Raji (cell line): ENCODE results near the gene PRR33.

ENCODE experiments used
- POLR2A ChIP-seq: IDR thresholded peaks from 2 replicates; pipeline ENCODE4 v1.6.1; 2011; ENCODE audit warnings: low read depth, low read length, control low read depth; ENCODE audit not compliant: insufficient read depth

Gene PRR33

DNA sequence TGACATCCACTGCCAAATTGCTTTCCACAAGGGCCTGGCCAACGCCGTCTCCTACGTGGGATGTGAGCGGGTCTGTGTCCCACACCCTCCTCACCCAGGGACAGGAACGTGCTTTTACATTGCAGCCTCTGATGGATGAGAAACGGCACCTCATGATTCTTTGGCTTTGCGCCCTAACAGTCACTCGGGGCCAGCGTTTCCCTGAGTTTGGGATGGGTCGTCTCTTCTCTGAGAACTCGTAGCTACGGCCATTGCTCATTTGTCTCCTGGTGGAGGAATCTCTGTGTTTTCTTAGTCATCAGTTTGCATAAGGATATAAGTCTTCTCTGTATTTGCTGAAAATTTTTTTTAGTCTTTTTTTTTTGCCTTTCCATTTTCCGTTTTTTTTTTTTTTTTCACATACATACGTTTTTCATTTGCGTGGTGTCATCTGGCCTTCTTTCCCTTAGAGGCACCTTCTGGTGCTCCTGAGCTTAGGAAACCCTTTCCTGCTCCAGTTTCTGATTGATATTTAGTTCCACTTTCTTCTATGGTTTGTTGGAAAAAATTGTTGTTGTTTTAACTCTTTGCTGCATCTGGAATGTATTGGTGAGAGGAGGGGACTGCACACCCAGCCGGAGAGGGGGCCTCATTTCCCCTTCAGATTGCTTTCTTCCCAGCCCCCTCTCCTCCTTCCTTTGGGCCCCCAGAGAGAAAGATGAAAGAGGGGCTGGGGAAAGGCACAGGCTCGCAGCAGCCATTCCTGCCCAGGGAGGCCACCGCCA lies 39.8 kb upstream of the PRR33 start:
- TF ChIP-seq POLR2A = no peak

GRCh38 chr11:1930462-1930830 lies 38.8 kb upstream of the PRR33 start:
- no peak for TF ChIP-seq POLR2A

DNA sequence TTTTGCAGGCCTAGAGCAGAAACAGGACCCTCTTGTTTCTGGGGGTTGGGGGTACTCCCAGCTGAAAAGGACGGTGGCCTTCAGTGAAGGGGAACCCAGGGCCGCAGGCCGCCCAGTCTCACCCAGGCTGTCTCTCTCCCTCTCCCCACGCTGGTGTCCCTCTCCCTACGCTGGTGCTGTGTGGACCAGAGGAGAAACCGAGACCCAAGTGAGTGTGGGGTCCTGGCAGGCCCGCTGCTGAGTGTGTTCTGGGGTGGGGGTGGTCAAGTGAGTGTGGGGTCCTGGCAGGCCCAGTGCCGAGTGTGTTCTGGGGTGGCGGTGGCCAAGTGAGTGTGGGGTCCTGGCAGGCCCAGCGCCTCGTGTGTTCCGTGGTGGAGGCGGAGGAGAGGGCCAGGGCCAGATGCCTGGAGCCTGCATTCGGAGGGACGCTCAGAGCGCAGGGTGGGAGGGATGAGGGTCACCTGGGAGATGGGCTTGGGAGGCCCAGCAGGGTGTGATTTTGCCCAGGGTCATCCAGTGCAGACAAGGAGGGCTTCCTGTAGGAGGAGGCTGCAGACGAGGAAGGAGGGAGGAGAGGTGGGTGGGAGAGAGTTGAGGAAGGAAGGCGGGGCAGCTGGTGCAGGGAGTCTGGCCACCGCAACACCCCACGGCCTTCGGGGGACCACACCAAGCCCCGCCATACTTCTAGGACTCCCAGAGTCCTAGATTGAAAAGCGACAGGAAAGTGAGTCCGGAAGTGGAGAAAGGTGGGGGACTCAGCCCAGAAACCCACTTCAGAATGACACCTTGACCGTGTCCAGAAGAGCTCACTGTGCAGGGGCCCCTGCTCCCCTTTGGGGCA lies 38.1 kb upstream of the PRR33 start:
- TF ChIP-seq POLR2A = no peak

DNA sequence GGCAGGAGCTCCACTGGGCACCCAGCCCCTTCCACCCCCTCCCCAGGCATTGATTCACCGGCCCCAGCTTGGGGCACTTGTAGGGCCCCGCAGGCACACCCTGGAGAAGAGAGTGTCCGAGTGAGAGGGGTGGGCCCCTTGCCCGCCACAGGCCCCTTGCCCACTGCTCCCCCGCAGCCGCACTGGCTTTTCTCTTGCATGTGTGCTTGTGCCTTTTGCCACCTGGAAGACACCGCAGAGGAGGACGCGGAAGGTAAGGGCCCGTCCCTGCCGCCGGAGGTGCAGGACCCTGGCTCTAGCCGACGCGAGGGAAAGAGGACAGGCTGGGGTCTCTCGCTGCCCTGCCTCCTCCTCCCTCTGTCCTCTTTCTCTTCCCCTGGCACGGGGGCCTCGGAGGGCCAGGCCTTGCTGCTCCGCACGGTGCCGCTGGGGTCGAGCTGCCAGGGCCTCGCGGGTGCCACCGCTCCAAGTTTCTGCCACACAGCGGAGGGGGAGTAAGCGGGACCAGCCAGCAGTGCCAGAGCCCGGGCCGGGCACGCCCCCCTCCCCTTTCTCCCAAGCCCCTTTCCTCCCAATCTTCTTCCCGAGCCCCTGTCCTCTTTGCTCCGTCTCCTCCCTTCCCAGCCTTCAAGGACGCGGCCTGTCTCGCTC lies 37.3 kb upstream of the PRR33 start:
- no peak for TF ChIP-seq POLR2A

GRCh38 chr11:1928470-1928890 lies 36.8 kb upstream of the PRR33 start:
- no peak for TF ChIP-seq POLR2A

DNA sequence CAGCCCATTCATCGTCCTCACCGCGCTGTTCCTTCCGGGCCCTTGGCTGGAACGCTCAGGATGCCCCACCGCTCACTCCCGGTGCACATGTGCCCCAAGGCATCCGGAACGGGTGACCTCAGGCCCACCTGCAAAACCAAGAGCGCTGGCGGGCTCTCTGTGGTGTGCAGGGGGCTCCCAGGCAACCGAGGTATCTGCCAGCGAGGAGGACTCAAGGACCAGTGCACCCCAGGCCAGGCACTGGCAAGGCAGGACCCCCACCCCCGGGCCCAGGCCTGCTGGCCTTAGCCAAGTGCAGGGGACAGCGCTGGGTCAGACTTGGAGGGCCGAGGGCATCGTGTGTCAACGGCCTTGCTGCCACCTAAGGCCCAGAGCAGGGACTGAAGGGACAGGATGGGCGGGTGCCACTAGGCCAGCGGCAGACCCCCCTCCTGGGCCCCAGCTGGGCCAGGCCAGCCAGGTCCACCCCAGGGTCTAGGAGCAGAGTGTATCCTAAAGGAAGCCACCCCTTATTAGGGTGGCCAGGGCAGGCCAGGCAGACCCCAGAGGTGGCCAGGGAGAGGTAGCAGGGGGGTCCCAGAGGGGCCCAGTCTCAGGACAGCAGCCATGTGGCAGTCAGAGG lies 36.3 kb upstream of the PRR33 start:
- TF ChIP-seq POLR2A = no peak

- TF ChIP-seq POLR2A = no peak
Measured at GRCh38 chr11:1927026-1927847, 35.5 kb upstream of the PRR33 start.

GRCh38 chr11:1926156-1927025 lies 34.7 kb upstream of the PRR33 start:
- no peak for TF ChIP-seq POLR2A

- TF ChIP-seq POLR2A = no peak
Measured at GRCh38 chr11:1925373-1926155, 33.9 kb upstream of the PRR33 start.

DNA sequence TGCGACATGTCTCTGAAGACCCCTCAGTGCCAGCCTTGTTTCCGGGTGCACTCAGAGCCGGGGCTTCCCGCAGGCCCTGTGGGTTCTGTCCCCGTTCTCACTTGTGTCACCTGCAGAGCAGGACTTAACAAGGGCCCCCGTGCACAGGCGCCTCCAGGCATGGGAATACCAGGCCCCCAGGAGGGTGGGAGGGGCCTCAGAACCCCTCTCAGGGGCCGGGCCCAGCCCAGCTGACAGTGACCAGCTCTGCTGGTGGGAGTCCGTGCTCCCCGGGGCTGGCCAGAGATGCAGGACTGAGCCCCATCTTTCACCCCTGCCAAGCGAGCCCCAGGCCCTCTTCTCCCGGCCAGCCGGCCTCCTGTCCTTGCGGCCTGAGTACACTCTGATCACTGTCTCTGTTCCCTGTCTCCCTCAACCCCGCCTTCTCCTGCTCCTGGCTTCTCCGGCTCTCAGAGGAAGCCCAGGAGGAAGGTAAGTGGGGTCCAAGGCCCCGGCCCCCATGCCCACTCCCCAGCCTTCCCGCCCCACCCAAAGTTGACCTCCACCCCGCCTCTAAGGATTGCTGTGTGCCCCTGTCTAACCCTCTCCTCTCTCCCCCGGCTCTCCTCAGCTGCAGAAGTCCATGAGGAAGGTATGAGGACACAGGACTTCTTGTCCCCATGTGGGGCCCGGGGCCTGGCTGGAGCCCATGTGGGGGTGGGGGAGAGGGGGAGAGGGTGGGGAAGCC lies 33.1 kb upstream of the PRR33 start:
- TF ChIP-seq POLR2A = no peak

DNA sequence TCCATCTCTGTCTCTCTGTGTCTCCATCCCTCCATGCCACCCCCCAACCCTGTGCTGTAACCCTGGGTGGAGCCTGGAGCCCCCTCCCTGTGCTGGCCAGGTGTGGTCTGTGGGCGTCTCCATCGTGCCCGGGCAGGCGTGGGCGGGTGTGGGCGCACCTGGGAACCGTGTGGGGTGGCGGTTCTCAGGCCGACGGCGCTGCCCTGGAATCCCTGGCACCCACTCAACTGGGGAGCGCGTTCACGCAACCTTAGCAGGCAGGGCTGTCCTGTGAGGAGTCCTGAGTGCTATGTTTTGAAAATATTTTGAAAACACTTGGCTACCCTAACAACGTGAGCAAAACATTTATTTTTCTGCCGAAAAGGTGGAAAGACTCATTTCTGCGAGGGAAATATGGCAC lies 32.5 kb upstream of the PRR33 start:
- TF ChIP-seq POLR2A = no peak

- TF ChIP-seq POLR2A = no peak
Measured at GRCh38 chr11:1923201-1923956, 31.7 kb upstream of the PRR33 start.
